Subcutaneous adipose tissue (tissue), 4 donors: ENCODE data around the gene SLC26A2. TPM values are rescaled to one million over a fixed set of nuclear protein-coding genes. Genes with fewer than 3 reads are reported as not detected.

ENCODE experiments used
- CTCF ChIP-seq: fragments of 450-650 bp; IDR thresholded peaks from one replicate; pipeline ENCODE4 v1.5.1; 2016; ENCODE audit warnings: low read depth, mild to moderate bottlenecking, control low read depth, antibody characterized with exemption, moderate library complexity
- total RNA-seq, 4 donors: library from RNA; depleted of rRNA; stranded (reverse); fragments of >200 nt; gene quantifications; one replicate each; pipeline ENCODE4 v1.1.0, GENCODE V29; 2016

SLC26A2 gene
- total RNA-seq, 4 donors from 2014 or later: 11.4 to 16.6 (median 12.7) TPM

- TF ChIP-seq CTCF: no peak
Observed at GRCh38 chr5:149996205-149996890, 35.8 kb downstream of the SLC26A2 start.

DNA sequence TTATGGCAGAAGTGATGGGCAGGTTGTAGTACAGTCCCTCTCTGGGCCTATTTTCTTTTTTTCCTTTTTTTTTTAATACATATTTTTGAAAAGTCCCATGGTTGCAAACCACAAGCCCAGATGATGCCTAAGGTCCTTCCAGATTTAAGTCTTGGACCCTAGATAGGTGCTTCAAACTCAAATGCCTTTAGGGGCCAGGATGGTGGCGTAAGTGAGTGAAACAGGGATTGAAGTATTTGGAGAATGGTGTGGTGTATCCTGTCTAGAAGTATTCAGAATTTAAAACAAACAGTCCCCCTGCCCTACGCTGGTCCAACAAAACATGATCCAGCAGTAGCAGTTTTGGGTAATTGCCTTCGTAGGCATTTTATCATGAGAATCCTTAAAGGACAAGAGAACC, 37.7 kb downstream of the SLC26A2 start:
- TF ChIP-seq CTCF: no peak

DNA sequence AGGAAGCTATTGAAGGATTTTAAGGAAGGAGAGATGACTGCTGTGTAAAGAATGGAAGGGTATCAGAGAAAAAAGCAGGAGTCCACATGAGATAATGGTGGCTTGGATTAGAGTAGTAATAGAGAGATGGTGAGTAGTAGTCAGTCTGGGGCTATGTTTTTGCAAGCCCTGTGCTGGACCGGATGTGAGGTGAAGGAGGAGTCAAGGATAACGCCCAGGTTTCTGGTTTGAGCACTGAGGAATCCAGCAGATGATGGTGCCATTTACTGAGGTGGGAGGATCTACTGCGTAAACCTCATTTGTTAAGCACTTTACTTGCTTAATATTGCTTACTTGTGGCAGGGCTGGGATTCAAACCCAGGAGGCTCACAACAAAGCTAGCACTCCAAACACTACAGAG, 38.8 kb downstream of the SLC26A2 start:
- no peak for TF ChIP-seq CTCF

- no peak for TF ChIP-seq CTCF
Observed at GRCh38 chr5:149999866-150000255, 39.3 kb downstream of the SLC26A2 start.

GRCh38 chr5:150000256-150000989, 39.9 kb downstream of the SLC26A2 start, which contains the start of the genes HMGXB3 and TIGD6:
TSS of gene HMGXB3 (plus strand) at chr5:150000739. CDS start at chr5:150004853, 4,114 bp downstream.
TSS of gene TIGD6 (minus strand) at chr5:150000654. CDS start at chr5:149996348, 4,306 bp downstream.
- TF ChIP-seq CTCF: no peak

DNA sequence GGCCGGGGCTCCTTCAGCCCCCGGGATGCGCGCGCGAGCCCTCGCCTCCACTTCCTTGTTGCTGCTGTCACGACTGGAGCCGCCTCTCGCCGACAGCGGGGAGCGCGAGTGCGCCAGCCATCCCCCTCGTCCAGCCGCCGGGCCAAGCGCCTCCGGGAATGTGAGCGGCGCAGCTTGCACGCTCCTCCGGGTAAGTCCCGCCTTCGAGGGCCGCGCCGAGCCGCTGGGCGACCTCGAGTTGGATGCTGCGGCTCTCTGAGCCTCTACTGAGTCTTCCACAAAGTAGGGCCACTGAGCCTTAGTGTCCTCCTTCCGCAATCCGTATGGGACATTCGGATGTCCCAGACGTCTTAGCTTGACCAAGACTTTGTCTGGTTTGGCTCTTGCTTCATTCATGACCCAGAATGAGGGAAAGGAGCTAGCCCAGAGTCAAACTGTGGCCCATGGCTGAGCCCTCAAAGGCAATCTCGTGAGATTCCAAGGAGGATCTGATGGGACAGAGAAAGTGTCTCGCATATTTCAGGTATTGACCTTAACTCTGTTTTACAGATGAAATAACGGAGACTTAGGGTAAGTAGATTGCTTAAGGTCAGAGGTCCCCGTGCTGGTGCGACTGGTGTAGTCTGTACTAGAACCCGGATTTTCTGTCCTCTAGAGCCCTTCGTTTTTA, 40.6 kb downstream of the SLC26A2 start:
- no peak for TF ChIP-seq CTCF
